OCI-LY1 (cell line): ENCODE measurements around the gene RNASE8.

Experiments used
- EZH2 ChIP-seq: fragments of 200-600 bp; sonication (generic), shearing (Covaris generic); IDR thresholded peaks from 2 replicates; pipeline ENCODE4 v1.8.0; 2017; ENCODE audit warnings: borderline replicate concordance, mixed run types, mild to moderate bottlenecking, antibody characterized with exemption, low read length, moderate library complexity, mixed read lengths
- TF ChIP-seq, protein P1 (sequence below): fragments of 200-600 bp; sonication (generic), shearing (Covaris generic); IDR thresholded peaks from 2 replicates; pipeline ENCODE4 v1.5.1; 2017; ENCODE audit warnings: mild to moderate bottlenecking, antibody characterized with exemption, low read length, moderate library complexity, mixed read lengths

DNA sequence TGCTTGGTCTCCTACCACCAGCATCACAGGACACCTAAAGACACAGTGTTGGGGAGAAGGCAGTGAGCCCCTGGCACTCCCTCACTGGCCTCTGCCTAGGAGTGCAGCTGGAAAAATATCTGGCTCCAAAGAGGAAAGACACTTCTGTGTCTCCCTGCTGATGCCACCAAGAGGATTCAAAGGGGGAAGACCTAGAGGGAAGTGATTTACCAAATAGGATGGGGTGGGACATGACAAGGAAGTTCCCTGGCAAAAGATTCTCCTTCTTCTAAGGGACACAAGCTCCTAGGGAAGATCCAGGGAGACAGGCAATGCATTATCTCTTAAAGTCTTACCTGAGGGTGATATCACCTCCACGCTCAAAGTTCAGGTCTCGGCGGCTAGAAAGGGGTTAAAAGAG is 38.8 kb upstream of the RNASE8 start:
- TF ChIP-seq, protein P1, sequence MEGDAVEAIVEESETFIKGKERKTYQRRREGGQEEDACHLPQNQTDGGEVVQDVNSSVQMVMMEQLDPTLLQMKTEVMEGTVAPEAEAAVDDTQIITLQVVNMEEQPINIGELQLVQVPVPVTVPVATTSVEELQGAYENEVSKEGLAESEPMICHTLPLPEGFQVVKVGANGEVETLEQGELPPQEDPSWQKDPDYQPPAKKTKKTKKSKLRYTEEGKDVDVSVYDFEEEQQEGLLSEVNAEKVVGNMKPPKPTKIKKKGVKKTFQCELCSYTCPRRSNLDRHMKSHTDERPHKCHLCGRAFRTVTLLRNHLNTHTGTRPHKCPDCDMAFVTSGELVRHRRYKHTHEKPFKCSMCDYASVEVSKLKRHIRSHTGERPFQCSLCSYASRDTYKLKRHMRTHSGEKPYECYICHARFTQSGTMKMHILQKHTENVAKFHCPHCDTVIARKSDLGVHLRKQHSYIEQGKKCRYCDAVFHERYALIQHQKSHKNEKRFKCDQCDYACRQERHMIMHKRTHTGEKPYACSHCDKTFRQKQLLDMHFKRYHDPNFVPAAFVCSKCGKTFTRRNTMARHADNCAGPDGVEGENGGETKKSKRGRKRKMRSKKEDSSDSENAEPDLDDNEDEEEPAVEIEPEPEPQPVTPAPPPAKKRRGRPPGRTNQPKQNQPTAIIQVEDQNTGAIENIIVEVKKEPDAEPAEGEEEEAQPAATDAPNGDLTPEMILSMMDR = no peak
- TF ChIP-seq EZH2 = no peak
